ENCODE data around the gene SETDB2. TPM values are rescaled to one million over a fixed set of nuclear protein-coding genes. Genes with fewer than 3 reads are reported as not detected.

The SETDB2 gene
- total RNA-seq, 1 experiment from 2014 or later, result 5.9 TPM

DNA sequence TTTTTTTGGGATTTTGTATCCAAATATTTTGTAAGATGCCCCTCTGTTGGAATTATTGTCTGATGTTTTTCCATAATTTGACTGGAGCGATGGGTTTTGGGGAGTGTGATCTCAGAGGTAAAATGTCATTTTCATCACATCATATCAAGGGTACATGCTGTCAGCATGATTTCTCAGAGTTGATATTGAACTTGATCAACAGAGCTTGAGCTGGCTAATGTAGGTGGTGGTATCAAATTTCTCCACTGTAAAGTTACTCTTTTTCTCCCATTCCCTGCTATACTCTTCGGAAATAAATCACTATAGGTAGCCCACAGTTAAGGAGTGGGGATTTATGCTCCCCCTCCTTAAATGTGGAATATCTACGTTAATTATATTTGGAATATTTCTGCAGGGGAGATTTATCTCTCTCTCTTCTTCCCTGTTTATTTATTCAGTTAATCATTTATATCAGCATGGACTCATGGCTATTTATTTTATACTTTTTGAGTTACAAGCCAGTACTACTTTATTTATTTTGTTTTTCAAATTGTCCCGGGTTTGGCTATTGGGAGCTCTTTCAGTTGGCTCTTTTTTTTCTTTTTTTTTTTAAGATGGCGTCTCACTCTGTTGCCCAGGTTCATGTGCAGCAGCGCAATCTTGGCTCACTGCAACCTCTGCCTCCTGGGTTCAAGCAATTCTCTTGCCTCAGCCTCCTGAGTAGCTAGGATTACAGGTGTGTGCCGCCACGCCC lies 8.8 kb downstream of the SETDB2 start:
- ChIA-PET CTCF (no interaction called here), POLR2A (no interaction called here)
- TF ChIP-seq, protein P1, sequence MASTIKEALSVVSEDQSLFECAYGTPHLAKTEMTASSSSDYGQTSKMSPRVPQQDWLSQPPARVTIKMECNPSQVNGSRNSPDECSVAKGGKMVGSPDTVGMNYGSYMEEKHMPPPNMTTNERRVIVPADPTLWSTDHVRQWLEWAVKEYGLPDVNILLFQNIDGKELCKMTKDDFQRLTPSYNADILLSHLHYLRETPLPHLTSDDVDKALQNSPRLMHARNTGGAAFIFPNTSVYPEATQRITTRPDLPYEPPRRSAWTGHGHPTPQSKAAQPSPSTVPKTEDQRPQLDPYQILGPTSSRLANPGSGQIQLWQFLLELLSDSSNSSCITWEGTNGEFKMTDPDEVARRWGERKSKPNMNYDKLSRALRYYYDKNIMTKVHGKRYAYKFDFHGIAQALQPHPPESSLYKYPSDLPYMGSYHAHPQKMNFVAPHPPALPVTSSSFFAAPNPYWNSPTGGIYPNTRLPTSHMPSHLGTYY (CRISPR knock-in tag; IDR thresholded peaks at IDR 0.05), result no peak
- TF ChIP-seq, protein P2, sequence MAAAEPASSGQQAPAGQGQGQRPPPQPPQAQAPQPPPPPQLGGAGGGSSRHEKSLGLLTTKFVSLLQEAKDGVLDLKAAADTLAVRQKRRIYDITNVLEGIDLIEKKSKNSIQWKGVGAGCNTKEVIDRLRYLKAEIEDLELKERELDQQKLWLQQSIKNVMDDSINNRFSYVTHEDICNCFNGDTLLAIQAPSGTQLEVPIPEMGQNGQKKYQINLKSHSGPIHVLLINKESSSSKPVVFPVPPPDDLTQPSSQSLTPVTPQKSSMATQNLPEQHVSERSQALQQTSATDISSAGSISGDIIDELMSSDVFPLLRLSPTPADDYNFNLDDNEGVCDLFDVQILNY (CRISPR knock-in tag; IDR thresholded peaks at IDR 0.05), result no peak
- TF ChIP-seq IRF2 (CRISPR knock-in tag; IDR thresholded peaks at IDR 0.05; ENCODE audit: borderline replicate concordance, low read depth), result no peak
- no peaks in the 10 kb centered on the region for H3K36me3 Mint-ChIP-seq
- no peak overlapping the region for H3K4me3 Mint-ChIP-seq
- DNase-seq (ENCODE audit: low spot score) (no peak), ATAC-seq (no peak)
- no peak overlapping the region for H3K27ac Mint-ChIP-seq
- no peaks in the 10 kb centered on the region for H3K9me3 Mint-ChIP-seq
- H3K4me1 Mint-ChIP-seq, result no peaks in the 10 kb centered on the region
- H3K27me3 Mint-ChIP-seq (ENCODE audit: low read depth), result no peaks in the 10 kb centered on the region

DNA sequence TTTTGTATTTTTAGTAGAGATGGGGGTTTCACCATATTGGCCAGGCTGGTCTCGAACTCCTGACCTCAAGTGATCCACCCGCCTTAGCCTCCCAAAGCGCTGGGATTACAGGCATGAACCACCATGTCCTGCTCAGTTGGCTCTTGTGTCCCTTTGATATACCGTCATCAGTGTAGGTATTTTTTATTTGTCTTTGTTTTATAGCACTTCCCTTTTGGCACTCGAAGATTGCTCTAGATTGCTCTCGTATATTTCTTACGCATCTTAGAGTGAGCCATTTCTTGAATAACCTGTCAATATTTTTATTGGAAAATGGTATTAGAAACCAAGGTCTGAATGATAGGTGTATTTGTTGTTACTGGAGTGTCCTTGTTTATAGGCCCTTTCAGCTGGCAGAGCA lies 9.4 kb downstream of the SETDB2 start:
- DNase-seq (ENCODE audit: low spot score) (no peak), ATAC-seq (no peak)
- H3K27me3 Mint-ChIP-seq (ENCODE audit: low read depth), result no peaks in the 10 kb centered on the region
- no peak overlapping the region for H3K4me3 Mint-ChIP-seq
- ChIA-PET POLR2A (no interaction called here), CTCF (no interaction called here)
- H3K36me3 Mint-ChIP-seq, result no peaks in the 10 kb centered on the region
- no peak for TF ChIP-seq HMGA2 (CRISPR knock-in tag; IDR thresholded peaks at IDR 0.05)
- H3K27ac Mint-ChIP-seq, result no peak overlapping the region
- H3K9me3 Mint-ChIP-seq, result no peaks in the 10 kb centered on the region
- no peaks in the 10 kb centered on the region for H3K4me1 Mint-ChIP-seq

DNA sequence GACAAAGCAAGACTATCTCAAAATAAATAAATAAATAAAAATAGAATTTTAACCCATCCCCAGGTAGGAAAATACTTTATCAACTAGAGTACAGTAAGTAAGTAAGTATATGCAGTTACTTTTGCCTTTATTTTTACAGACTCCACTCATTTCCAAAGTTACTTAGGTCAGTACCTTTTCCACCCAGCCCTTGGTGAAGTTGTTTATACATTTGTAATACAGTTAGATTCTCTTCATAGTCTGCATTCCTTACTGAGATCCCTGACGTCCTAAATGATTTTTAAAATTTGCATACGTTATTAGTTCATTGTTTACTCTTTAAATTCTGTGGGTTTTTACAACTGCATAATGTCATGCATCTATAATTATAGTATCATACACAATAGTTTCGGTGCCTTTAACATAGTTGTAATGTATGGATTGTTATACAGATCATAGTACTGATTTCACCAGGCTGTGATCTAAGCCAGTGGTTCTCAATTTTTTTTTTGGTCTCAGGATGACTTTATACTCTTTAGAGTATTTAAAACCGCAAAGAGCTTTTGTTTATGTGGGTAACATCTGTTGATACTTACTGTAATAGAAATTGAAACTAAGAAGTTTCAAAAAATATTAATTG lies 10.4 kb downstream of the SETDB2 start:
- no peak for ATAC-seq
- TF ChIP-seq, protein P3, sequence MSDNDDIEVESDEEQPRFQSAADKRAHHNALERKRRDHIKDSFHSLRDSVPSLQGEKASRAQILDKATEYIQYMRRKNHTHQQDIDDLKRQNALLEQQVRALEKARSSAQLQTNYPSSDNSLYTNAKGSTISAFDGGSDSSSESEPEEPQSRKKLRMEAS (CRISPR knock-in tag; IDR thresholded peaks at IDR 0.05), result no peak
- TF ChIP-seq ETV6 (CRISPR knock-in tag; IDR thresholded peaks at IDR 0.05) (no peak), TP53 (CRISPR knock-in tag; IDR thresholded peaks at IDR 0.05) (no peak), ZNF138 (CRISPR knock-in tag; conservative IDR thresholded peaks at IDR 0.05) (no peak), TCF7 (CRISPR knock-in tag; IDR thresholded peaks at IDR 0.05; ENCODE audit: low read depth) (no peak)
- TF ChIP-seq, protein P4, sequence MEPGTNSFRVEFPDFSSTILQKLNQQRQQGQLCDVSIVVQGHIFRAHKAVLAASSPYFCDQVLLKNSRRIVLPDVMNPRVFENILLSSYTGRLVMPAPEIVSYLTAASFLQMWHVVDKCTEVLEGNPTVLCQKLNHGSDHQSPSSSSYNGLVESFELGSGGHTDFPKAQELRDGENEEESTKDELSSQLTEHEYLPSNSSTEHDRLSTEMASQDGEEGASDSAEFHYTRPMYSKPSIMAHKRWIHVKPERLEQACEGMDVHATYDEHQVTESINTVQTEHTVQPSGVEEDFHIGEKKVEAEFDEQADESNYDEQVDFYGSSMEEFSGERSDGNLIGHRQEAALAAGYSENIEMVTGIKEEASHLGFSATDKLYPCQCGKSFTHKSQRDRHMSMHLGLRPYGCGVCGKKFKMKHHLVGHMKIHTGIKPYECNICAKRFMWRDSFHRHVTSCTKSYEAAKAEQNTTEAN (CRISPR knock-in tag; IDR thresholded peaks at IDR 0.05), result no peak
- TF ChIP-seq, protein P5, sequence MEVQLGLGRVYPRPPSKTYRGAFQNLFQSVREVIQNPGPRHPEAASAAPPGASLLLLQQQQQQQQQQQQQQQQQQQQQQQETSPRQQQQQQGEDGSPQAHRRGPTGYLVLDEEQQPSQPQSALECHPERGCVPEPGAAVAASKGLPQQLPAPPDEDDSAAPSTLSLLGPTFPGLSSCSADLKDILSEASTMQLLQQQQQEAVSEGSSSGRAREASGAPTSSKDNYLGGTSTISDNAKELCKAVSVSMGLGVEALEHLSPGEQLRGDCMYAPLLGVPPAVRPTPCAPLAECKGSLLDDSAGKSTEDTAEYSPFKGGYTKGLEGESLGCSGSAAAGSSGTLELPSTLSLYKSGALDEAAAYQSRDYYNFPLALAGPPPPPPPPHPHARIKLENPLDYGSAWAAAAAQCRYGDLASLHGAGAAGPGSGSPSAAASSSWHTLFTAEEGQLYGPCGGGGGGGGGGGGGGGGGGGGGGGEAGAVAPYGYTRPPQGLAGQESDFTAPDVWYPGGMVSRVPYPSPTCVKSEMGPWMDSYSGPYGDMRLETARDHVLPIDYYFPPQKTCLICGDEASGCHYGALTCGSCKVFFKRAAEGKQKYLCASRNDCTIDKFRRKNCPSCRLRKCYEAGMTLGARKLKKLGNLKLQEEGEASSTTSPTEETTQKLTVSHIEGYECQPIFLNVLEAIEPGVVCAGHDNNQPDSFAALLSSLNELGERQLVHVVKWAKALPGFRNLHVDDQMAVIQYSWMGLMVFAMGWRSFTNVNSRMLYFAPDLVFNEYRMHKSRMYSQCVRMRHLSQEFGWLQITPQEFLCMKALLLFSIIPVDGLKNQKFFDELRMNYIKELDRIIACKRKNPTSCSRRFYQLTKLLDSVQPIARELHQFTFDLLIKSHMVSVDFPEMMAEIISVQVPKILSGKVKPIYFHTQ (CRISPR knock-in tag; IDR thresholded peaks at IDR 0.05), result no peak
- TF ChIP-seq, protein P6, sequence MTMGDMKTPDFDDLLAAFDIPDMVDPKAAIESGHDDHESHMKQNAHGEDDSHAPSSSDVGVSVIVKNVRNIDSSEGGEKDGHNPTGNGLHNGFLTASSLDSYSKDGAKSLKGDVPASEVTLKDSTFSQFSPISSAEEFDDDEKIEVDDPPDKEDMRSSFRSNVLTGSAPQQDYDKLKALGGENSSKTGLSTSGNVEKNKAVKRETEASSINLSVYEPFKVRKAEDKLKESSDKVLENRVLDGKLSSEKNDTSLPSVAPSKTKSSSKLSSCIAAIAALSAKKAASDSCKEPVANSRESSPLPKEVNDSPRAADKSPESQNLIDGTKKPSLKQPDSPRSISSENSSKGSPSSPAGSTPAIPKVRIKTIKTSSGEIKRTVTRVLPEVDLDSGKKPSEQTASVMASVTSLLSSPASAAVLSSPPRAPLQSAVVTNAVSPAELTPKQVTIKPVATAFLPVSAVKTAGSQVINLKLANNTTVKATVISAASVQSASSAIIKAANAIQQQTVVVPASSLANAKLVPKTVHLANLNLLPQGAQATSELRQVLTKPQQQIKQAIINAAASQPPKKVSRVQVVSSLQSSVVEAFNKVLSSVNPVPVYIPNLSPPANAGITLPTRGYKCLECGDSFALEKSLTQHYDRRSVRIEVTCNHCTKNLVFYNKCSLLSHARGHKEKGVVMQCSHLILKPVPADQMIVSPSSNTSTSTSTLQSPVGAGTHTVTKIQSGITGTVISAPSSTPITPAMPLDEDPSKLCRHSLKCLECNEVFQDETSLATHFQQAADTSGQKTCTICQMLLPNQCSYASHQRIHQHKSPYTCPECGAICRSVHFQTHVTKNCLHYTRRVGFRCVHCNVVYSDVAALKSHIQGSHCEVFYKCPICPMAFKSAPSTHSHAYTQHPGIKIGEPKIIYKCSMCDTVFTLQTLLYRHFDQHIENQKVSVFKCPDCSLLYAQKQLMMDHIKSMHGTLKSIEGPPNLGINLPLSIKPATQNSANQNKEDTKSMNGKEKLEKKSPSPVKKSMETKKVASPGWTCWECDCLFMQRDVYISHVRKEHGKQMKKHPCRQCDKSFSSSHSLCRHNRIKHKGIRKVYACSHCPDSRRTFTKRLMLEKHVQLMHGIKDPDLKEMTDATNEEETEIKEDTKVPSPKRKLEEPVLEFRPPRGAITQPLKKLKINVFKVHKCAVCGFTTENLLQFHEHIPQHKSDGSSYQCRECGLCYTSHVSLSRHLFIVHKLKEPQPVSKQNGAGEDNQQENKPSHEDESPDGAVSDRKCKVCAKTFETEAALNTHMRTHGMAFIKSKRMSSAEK (CRISPR knock-in tag; IDR thresholded peaks at IDR 0.05; ENCODE audit: borderline replicate concordance), result no peak
- TF ChIP-seq, protein P7, sequence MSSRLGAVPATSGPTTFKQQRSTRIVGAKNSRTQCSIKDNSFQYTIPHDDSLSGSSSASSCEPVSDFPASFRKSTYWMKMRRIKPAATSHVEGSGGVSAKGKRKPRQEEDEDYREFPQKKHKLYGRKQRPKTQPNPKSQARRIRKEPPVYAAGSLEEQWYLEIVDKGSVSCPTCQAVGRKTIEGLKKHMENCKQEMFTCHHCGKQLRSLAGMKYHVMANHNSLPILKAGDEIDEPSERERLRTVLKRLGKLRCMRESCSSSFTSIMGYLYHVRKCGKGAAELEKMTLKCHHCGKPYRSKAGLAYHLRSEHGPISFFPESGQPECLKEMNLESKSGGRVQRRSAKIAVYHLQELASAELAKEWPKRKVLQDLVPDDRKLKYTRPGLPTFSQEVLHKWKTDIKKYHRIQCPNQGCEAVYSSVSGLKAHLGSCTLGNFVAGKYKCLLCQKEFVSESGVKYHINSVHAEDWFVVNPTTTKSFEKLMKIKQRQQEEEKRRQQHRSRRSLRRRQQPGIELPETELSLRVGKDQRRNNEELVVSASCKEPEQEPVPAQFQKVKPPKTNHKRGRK (CRISPR knock-in tag; IDR thresholded peaks at IDR 0.05; ENCODE audit: borderline replicate concordance), result no peak
- TF ChIP-seq, protein P8, sequence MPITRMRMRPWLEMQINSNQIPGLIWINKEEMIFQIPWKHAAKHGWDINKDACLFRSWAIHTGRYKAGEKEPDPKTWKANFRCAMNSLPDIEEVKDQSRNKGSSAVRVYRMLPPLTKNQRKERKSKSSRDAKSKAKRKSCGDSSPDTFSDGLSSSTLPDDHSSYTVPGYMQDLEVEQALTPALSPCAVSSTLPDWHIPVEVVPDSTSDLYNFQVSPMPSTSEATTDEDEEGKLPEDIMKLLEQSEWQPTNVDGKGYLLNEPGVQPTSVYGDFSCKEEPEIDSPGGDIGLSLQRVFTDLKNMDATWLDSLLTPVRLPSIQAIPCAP (CRISPR knock-in tag; IDR thresholded peaks at IDR 0.05), result no peak

More for the DNA sequence above, 10.4 kb downstream of the SETDB2 start:
- Mint-ChIP-seq H3K4me3 (no peak overlapping the region), H3K36me3 (no peaks in the 10 kb centered on the region), H3K27me3 (ENCODE audit: low read depth) (no peaks in the 10 kb centered on the region), H3K9me3 (no peaks in the 10 kb centered on the region), H3K4me1 (no peaks in the 10 kb centered on the region), H3K27ac (no peak overlapping the region)
- DNase-seq (ENCODE audit: low spot score), result no peak
- ChIA-PET CTCF (no interaction called here), POLR2A (no interaction called here)
